ENCODE data around the gene INHBE.
A peak's percentile ranks its signal among the peaks of the same experiment; 100 is the strongest.

Gene INHBE

GRCh38 chr12:57451233-57451778, 3.8 kb upstream of the INHBE start:
- TF ChIP-seq REST (IDR thresholded peaks at IDR 0.05; ENCODE audit: insufficient read depth in 1 of 2, low read depth in 2 of 2, low read length in 2 of 2) (no peak), SIN3A (IDR thresholded peaks at IDR 0.05; ENCODE audit: borderline replicate concordance, insufficient read depth, low read length) (no peak), FOXP2 (optimal IDR thresholded peaks at IDR 0.05; ENCODE audit: borderline replicate concordance, extremely low read depth, extremely low read length, insufficient read depth) (no peak), TAF1 (IDR thresholded peaks at IDR 0.05; ENCODE audit: borderline replicate concordance, insufficient read depth, low read length) (no peak), POLR2AphosphoS5 (IDR thresholded peaks at IDR 0.05; ENCODE audit: low read depth, low read length) (no peak)

- TF ChIP-seq POLR2AphosphoS5 (IDR thresholded peaks at IDR 0.05; ENCODE audit: low read depth, low read length): no peak
- TF ChIP-seq SIN3A (IDR thresholded peaks at IDR 0.05; ENCODE audit: borderline replicate concordance, insufficient read depth, low read length): no peak
- TF ChIP-seq TAF1 (IDR thresholded peaks at IDR 0.05; ENCODE audit: borderline replicate concordance, insufficient read depth, low read length): no peak
- no peak for TF ChIP-seq FOXP2 (optimal IDR thresholded peaks at IDR 0.05; ENCODE audit: borderline replicate concordance, extremely low read depth, extremely low read length, insufficient read depth)
- no peak for TF ChIP-seq REST (IDR thresholded peaks at IDR 0.05; ENCODE audit: insufficient read depth in 1 of 2, low read depth in 2 of 2, low read length in 2 of 2)
Measured at GRCh38 chr12:57452181-57452936, 2.7 kb upstream of the INHBE start.

- TF ChIP-seq REST (IDR thresholded peaks at IDR 0.05; ENCODE audit: insufficient read depth in 1 of 2, low read depth in 2 of 2, low read length in 2 of 2): 0 out of 4 replicates have a peak, but pooled peaks of 1 of the 2 experiments have one; percentile 26
- TF ChIP-seq FOXP2 (optimal IDR thresholded peaks at IDR 0.05; ENCODE audit: borderline replicate concordance, extremely low read depth, extremely low read length, insufficient read depth): no peak
Measured at GRCh38 chr12:57452937-57453509, 2.1 kb upstream of the INHBE start.

- no peak for TF ChIP-seq FOXP2 (optimal IDR thresholded peaks at IDR 0.05; ENCODE audit: borderline replicate concordance, extremely low read depth, extremely low read length, insufficient read depth)
- TF ChIP-seq REST (IDR thresholded peaks at IDR 0.05; ENCODE audit: insufficient read depth in 1 of 2, low read depth in 2 of 2, low read length in 2 of 2): no peak
- TF ChIP-seq POLR2AphosphoS5 (IDR thresholded peaks at IDR 0.05; ENCODE audit: low read depth, low read length): no peak
- TF ChIP-seq TAF1 (IDR thresholded peaks at IDR 0.05; ENCODE audit: borderline replicate concordance, insufficient read depth, low read length): no peak
- TF ChIP-seq SIN3A (IDR thresholded peaks at IDR 0.05; ENCODE audit: borderline replicate concordance, insufficient read depth, low read length): no peak
Measured at GRCh38 chr12:57454213-57454565, 918 bp upstream of the INHBE start.

All from PFSK-1 (cell line).